Neural progenitor cell (in vitro differentiated cells): Measurements from ENCODE around the gene CREB5.

ENCODE experiments used
- CTCF ChIP-seq: fragments of 200-600 bp; sonication (generic); IDR thresholded peaks from 2 replicates; pipeline ENCODE4 v1.5.1; 2017; ENCODE audit warnings: antibody characterized with exemption, mild to moderate bottlenecking
- EZH2 ChIP-seq: fragments of 200-600 bp; sonication (generic); IDR thresholded peaks from 2 replicates; pipeline ENCODE4 v1.6.1; 2017; ENCODE audit warnings: antibody characterized with exemption, mild to moderate bottlenecking, moderate library complexity

- TF ChIP-seq EZH2 (no peak), CTCF (no peak)
Measured at GRCh38 chr7:28530803-28531175, 118.5 kb downstream of the CREB5 start.
